GM20431 (cell line): ENCODE measurements around the gene NUMA1.

ENCODE experiments used
- in situ Hi-C: fragments of 300-500 bp; cut with MseI, MboI; formaldehyde crosslinking; loops from one replicate; pipeline ENCODE4 v1.15.0; 2020; ENCODE audit warnings: low sequenced_read_pairs; ENCODE audit not compliant: unreplicated experiment

The NUMA1 gene

DNA sequence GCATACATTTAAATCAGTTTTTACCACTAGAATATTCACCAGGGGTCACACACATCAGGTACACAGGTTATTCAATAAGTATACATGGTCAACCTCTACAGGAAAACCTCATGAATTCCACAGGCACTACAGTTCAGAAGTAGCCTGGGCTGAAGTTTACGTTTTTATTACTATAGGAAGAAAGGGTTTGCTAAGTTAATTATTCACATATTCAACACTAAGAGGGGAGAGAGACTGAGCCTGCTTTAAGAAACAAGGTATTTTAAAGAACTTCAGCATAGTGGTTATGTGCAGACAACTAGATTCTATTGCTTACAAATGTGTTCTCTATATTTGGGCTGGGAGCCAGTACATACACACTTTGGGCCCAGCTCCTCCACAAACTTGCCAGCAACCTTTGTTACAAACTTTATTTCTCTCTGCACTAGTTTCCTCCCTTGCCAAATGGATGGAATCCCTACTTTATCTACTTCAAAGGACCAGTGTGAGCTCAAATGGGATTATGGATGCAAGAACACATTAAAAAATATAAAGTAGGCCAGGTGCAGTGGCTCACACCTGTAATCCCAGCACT lies 49.8 kb downstream of the NUMA1 start:
- in situ Hi-C loops = loop anchor here (10.0 kb wide), 1 partner anchor 64 kb away; no protein-coding TSS in a partner anchor

DNA sequence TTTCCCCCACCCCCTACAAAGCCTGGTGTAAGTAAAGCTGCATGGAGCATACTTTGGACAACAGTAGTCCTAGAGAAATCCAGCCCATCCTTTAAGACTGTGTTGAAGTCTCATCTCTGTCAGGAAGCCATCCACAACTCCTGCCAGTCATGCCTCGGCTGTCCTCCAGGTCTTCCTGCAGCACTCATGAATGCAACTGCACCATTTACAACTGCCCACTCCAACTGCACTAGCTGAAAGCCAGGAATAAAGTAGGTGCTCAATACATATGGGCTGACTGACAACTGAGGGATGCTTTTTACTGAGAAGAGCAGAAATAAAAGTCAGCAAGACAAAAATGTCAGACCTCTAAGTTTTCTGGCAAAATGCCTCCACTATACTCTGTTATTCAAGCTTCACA lies 54.3 kb downstream of the NUMA1 start:
- in situ Hi-C loops = no loop called here

DNA sequence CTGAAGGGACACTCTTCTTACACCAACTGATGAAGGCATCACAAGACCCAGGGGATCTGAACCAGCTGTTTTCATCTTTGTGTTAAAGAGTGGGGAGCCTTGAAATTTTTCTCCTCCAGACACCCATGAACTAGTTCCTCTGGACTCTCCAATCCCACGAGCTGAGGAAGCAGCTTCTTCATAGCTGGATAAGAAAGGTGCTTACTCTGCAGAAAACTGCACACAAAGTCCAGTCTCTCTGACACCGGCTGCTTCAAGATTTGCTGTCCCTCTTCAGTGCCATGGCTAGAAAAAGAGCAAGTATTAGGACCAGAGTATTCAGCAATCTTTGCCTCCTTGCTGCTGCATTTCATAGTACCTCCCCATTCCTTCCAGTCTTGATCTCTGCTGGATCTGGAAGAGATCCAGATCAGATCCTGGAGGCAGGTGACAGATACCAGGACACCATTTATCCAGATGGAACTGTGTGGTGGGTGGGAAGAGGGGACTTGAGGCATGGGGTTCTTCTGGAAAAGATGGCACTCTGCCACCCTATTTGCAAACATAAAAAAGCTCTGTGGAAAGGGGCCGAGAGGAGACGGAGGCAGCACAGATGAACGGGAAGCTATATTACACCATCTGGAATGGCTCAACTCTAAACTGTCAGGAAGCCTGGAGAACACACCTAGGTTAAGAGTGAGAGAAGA lies 56.1 kb downstream of the NUMA1 start:
- in situ Hi-C loops = no loop called here

GRCh38 chr11:72023335-72023734 lies 57.0 kb downstream of the NUMA1 start:
- in situ Hi-C loops = no loop called here

DNA sequence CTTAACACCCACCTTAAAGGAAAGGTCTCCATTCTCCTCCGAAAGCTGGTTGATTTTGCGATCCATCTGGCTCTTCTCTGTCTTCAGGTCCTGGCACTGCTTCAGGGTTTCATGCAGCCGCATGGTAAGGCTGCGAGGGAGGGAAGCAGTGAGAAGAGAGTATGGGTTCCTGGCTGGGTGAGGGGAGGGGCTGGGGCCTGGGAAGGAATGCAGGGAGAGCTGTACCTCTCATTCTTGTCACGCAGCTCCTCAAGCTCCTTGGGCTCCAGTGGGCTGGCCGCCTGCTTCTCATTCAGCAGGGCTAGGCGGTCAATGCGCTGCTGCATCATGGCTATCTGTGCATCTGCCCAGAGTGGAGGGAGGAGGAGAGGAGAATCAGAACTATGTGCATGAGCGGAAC lies 62.2 kb downstream of the NUMA1 start:
- in situ Hi-C loops = no loop called here

- in situ Hi-C loops = no loop called here
Measured at GRCh38 chr11:72015511-72016061, 64.8 kb downstream of the NUMA1 start.

- in situ Hi-C loops = no loop called here
Measured at GRCh38 chr11:72014761-72015320, 65.5 kb downstream of the NUMA1 start.

DNA sequence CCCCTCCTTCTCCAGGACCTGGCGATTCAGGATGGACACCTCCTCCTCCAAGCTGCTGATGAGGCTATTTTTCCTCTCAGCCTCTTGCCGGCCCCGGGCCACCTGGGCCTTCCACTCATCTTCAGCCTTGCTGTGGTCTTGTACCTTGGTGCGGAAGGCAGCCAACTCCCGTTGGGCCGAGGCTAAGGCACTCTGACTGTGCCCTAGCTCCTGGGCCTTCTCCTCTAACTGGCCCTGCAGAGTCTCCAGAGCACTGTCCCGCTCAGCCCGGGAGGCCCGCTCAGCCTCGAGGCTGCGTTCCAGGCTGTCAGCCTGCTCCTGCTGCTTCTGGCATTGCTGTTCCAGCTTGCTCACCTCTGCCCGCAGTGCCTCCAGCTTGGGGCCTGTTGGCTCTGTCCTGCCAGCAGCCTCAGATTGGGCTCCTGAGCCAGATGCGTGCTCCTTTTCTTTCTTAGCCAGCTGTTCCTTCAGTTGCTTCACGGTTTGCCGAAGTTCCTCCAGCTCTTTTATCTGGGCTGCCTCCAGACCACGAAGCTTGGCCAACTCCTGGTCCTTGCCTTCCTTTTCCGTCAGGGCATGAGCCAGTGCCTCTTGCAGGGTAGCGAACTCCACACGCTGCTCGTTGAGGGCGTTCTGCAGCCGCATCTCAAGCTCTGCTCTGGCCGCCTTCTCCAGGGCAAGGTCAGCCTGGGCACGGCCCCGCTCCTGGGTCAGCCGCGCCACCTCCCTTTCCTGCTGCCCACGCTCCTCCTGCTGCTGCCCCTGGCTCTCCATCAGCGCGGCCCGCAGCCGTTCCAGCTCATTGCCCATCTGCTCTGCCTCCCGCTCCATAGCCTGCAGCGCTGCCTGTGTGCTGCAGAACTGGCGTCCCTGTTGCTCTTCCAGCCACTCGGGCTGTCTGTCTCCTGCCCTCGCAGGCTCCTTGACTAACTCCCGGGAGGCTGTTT lies 66.3 kb downstream of the NUMA1 start:
- in situ Hi-C loops = no loop called here

DNA sequence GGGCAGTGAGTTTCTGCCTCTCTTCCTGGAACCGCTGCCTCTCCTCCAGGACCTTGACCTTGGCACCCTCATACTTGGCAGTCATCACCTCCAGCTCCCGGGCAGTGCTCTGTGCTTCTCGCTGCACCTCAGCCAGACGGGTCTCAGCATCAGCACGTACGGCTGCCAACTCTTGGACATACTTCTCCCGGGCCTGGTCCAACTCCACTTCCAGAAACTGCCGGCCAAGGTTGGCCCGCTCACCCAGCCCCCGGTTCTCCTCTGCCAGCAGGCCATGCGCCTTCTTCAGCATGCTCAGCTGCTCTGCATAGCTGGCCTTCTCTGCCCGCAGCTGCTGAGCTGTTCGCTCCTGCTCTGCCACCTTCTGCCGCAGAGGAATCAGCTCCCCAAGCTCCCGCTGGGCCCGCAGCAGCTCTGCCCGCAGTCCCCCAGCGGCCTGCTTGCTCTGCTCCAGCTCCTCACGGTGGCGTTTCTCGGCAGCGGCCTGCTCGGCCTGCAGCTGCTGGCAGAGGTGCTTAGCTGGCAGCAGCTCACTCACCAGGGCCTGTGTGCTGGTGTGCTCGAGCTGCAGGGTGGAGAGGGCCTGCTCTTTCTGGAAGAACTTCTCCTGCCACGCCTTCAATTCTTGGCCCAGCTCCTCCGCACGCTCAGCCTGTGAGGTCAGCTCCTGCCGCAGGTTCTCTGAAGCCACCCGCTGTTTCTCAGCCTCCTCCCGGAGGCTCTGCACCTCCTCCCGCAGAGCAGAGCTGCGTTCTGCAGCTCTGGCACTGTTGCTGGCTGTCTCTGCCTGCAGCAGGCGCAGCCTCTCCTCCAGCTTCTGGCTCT lies 67.2 kb downstream of the NUMA1 start:
- in situ Hi-C loops = no loop called here

GRCh38 chr11:72012091-72012630 lies 68.2 kb downstream of the NUMA1 start:
- in situ Hi-C loops = no loop called here

DNA sequence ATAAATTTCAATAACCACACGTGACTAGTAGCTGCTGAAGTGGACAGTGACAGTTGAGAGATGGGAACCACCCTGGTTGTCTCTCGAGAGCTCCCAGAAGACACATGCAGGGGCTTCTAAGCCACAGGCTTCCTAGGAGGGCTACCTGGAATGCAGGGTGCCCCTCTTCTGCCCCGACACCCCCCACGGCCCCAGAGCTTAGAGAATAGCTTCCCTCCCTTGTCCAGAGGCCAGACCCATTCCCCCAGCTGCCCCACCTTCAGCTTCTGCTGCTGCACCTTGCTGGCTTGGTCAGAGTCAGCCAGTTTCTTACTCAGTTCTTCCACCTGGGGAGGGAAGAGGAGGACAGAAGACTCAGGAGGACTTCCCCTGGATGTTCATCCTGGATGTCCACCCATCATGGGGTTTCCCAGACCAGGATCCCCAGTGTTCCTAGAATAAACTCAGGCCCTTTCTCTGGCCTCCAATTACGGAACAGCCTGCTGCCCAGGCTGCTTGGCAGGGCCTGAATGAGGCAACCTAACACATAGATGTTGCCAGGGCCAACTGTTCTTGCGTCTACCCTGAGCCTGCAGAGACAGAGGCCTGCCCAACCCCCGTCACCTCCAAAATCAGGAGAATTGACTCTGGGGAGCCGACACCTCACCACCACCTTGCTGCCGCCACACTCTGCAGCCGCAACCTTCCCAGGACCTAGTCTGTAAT lies 69.7 kb downstream of the NUMA1 start:
- in situ Hi-C loops = no loop called here

GRCh38 chr11:72009156-72009555 lies 71.2 kb downstream of the NUMA1 start:
- in situ Hi-C loops = no loop called here

DNA sequence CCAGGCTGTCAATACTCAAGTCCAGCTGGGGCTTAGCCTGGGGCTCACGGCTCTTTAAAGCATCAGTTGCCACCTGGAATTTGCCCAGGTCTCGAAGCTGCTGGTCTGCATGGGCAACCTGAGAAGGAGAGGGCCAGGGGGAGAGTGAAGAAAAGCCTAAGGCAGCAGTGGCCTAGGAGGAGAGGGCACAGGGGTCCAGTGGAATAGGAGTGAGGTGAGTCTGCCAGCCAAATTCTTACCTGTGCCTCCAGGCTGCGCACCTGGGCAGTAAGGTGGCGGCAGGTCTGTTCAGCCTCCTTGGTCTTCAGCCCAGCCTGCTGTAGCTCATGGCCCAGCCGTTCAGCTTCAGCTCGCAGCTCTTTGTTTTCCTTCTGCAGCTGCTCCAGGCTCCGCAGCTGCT lies 71.6 kb downstream of the NUMA1 start:
- in situ Hi-C loops = no loop called here

- in situ Hi-C loops = no loop called here
Measured at GRCh38 chr11:72007587-72007986, 72.8 kb downstream of the NUMA1 start.

DNA sequence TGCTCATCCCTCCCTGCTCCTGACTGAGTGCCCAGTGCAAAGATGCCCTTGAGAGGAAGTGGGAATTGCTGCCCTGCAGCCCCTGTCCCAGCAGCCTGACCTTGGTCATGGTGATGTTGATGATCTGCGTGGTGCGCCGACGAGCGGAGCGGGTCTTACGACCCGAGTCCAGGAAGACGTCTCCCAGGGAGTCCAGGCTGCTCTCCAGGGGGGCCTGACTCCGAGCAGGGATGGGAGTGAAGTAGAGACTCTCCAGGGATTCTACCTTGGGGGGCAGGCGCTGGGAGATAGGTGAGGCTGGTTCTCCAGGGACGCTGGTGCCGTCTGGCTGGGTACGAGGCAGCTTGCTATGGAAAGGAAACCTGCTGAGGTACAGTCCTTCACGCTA lies 73.3 kb downstream of the NUMA1 start:
- in situ Hi-C loops = no loop called here

DNA sequence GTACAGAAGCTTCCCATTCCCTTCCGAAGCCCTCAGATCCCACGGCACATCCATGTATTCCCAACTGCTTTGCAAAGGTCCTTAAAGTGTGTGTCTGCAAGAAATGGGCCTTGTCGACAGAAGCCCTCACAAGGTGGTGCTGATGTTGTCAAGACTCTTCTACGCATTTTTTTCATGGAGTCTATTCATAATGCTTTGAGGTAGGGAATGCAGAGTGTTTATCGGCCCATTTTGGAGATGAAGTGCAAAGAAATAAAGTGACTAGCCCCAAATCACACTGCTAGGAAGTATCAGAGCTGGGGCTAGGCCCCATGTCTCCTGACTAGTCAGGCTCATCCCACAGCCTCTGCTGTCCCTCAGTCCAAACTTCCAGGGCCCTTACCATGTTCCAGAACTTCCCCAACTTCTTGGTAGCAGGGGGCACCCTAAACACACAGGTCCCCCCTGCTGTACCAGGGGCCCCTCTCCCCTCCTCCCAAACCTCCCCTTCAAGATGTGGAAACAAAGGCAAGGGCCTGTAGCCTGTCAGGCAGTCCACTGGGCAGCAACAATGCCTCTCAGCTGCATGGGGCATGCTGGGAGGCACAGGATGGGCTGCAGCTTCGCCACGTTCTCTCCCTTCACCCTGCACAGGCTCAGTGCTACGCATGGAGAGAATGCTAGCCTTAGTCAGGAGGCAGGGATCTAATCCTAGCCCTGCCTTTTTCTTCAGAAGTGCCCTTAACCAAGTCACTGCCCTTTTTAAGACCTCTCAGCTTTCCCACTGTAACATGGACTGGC lies 73.8 kb downstream of the NUMA1 start:
- in situ Hi-C loops = no loop called here

- in situ Hi-C loops = no loop called here
Measured at GRCh38 chr11:72005347-72006260, 74.7 kb downstream of the NUMA1 start.
